ENCODE data around the gene DPEP2NB. TPM values are rescaled to one million over a fixed set of nuclear protein-coding genes. Genes with fewer than 3 reads are reported as not detected.
"Not testable (repeated sequence)": the region's sequence is repeated elsewhere in the genome, so short reads cannot be mapped to it uniquely, and the experiment has no call there.

DPEP2NB gene
- total and polyA plus RNA-seq, 2 donors (not counting 3 experiments of a cell fraction or from before 2014, with no cell fraction given) = not detected

- TF ChIP-seq GATA2 (IDR thresholded peaks at IDR 0.05; ENCODE audit: insufficient read depth, insufficient read length, low read depth, low read length) (no peak), POLR2A (IDR thresholded peaks at IDR 0.05; ENCODE audit: low read depth, low read length) (no peak), JUN (IDR thresholded peaks at IDR 0.05; ENCODE audit: borderline replicate concordance, insufficient read depth, insufficient read length, low read depth) (no peak), MYC (IDR thresholded peaks at IDR 0.05; ENCODE audit: low read depth, low read length) (no peak), POLR2AphosphoS5 (IDR thresholded peaks at IDR 0.05; ENCODE audit: insufficient read depth, low read depth, low read length) (no peak), FOS (IDR thresholded peaks at IDR 0.05; ENCODE audit: borderline replicate concordance, insufficient read depth, low read length) (no peak), EZH2 (IDR thresholded peaks at IDR 0.05; ENCODE audit: borderline replicate concordance, low read depth, low read length, severe bottlenecking) (no peak), CTCF (IDR thresholded peaks at IDR 0.05; ENCODE audit: extremely low read depth in 1 of 2, insufficient read depth in 1 of 2, low read depth in 1 of 2, low read length in 2 of 2) (no peak), MAX (IDR thresholded peaks at IDR 0.05; ENCODE audit: insufficient read depth, insufficient read length) (no peak)
- H3K4me2 ChIP-seq (ENCODE audit: insufficient read depth, low read length) = no peak overlapping the region
- DNase-seq (ENCODE audit: low read depth, low spot score) = no peak
- H3K9me3 ChIP-seq (replicated peaks; ENCODE audit: control insufficient read depth, insufficient read depth, low read length) = no peaks in the 10 kb centered on the region
- dilution Hi-C loops (cut with MboI; ENCODE audit: extremely low pct_ligation_motif_present, low sequenced_read_pairs) = no loop called here
- no peaks in the 10 kb centered on the region for H4K20me1 ChIP-seq (replicated peaks; ENCODE audit: control insufficient read depth, extremely low read depth, insufficient read depth, low read length)
- FAIRE-seq = no peak
- H3K4me3 ChIP-seq (replicated peaks in 1 of 3; ENCODE audit: insufficient read depth in 1 of 3, low read depth in 1 of 3, low read length in 3 of 3) = no peak overlapping the region
- intact Hi-C loops (cut with micrococcal nuclease) = no loop called here
- no TSS peak for BruUV-seq (replicated peaks)
- H2AFZ ChIP-seq (ENCODE audit: low read depth, low read length) = no peak overlapping the region
- ChIA-PET CTCF (interaction anchor here (1.0 to 4.6 kb wide), 5 partner anchors 8 to 235 kb away, joined by 3 to 47 read pairs (median 5); no protein-coding TSS in a partner anchor), POLR2A (interaction anchor here (1.0 kb wide), 1 partner anchor 10 kb away, joined by 3 read pairs; no protein-coding TSS in a partner anchor)
- H3K36me3 ChIP-seq (ENCODE audit: control insufficient read depth in 2 of 2, extremely low read depth in 1 of 2, insufficient read depth in 2 of 2, low read length in 2 of 2) = no peaks in the 10 kb centered on the region
- H3K27ac ChIP-seq (ENCODE audit: insufficient read depth, low read depth, low read length) = no peak overlapping the region
- no peaks in the 10 kb centered on the region for H3K9me1 ChIP-seq (replicated peaks; ENCODE audit: control insufficient read depth, extremely low read depth, insufficient read depth, low read length)
- H3K9ac ChIP-seq (replicated peaks; ENCODE audit: extremely low read depth, insufficient read depth, low read length) = no peak overlapping the region
- H3K27me3 ChIP-seq (ENCODE audit: control insufficient read depth in 2 of 2, insufficient read depth in 2 of 2, low read length in 2 of 2) = no peaks in the 10 kb centered on the region
- H3K79me2 ChIP-seq (ENCODE audit: control insufficient read depth, insufficient read depth, low read length) = no peaks in the 10 kb centered on the region
- H3K4me1 ChIP-seq (ENCODE audit: control insufficient read depth, extremely low read depth, insufficient read depth, low read length) = peaks cover 10% of the 10 kb centered on the region
Observed at GRCh38 chr16:67995423-67995822, 20.3 kb downstream of the DPEP2NB start.

- H3K4me3 ChIP-seq (replicated peaks in 1 of 3; ENCODE audit: insufficient read depth in 1 of 3, low read depth in 1 of 3, low read length in 3 of 3); H3K27me3 ChIP-seq (ENCODE audit: control insufficient read depth in 2 of 2, insufficient read depth in 2 of 2, low read length in 2 of 2); H3K27ac ChIP-seq (ENCODE audit: insufficient read depth, low read depth, low read length); H3K4me2 ChIP-seq (ENCODE audit: insufficient read depth, low read length); POLR2A ChIA-PET; H3K79me2 ChIP-seq (ENCODE audit: control insufficient read depth, insufficient read depth, low read length); H3K9ac ChIP-seq (replicated peaks; ENCODE audit: extremely low read depth, insufficient read depth, low read length); H4K20me1 ChIP-seq (replicated peaks; ENCODE audit: control insufficient read depth, extremely low read depth, insufficient read depth, low read length); H3K4me1 ChIP-seq (ENCODE audit: control insufficient read depth, extremely low read depth, insufficient read depth, low read length); FAIRE-seq; dilution Hi-C loops (cut with MboI; ENCODE audit: extremely low pct_ligation_motif_present, low sequenced_read_pairs); intact Hi-C loops (cut with micrococcal nuclease); DNase-seq (ENCODE audit: low read depth, low spot score); H3K9me1 ChIP-seq (replicated peaks; ENCODE audit: control insufficient read depth, extremely low read depth, insufficient read depth, low read length); H3K9me3 ChIP-seq (replicated peaks; ENCODE audit: control insufficient read depth, insufficient read depth, low read length); H3K36me3 ChIP-seq (ENCODE audit: control insufficient read depth in 2 of 2, extremely low read depth in 1 of 2, insufficient read depth in 2 of 2, low read length in 2 of 2); BruUV-seq (replicated peaks): not testable (repeated sequence)
- peak overlapping the region; percentile 96 for H2AFZ ChIP-seq (ENCODE audit: low read depth, low read length)
- CTCF ChIA-PET = interaction anchor here (0.6 to 4.6 kb wide), 13 partner anchors 10 to 236 kb away, joined by 3 to 47 read pairs (median 4); no protein-coding TSS in a partner anchor
Observed at GRCh38 chr16:67994040-67994408, 21.7 kb downstream of the DPEP2NB start.

All from endothelial cell of umbilical vein (primary cell).